Measurements from ENCODE around the gene RAB37.

RAB37 gene

DNA sequence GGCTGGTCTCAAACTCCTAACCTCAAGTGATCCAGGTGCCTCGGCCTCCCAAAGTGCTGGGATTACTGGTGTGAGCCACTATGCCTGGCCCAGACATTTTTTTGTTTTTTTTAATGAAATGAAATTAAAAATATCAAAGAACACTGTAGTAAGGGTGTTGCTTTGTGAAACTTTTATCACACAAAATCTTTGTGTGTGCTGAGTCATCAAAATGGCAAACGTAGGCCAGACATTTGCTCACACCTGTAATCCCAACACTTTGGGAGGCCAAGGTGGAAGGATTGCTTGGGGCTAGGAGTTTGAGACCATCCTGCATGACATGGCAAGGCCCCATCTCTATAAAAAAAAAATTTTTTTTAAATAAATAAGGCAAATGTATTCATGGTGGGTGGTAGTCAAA lies 29.4 kb downstream of the RAB37 start:
- no peak for DNase-seq

DNA sequence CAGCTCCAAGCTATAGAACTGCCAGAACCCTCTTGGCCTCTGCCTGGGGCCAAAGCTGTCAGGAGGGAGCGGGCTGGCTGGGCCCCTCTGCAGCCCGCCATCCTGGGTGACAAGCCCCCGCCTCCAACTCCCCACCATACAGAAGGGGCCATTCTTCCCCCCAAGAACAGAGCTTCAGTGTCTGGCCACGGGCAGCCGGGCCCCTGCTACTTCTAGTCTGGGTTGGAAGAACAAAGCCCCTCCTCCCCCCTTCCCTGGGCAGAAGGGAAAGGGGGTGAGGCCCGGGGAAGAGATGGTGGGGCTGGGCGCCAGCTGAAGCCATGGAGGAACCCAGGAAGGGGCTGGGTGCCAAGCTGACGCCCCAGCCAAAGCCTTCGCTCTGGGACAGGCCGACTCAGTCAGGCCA lies 30.1 kb downstream of the RAB37 start:
- DNase-seq = no peak

DNA sequence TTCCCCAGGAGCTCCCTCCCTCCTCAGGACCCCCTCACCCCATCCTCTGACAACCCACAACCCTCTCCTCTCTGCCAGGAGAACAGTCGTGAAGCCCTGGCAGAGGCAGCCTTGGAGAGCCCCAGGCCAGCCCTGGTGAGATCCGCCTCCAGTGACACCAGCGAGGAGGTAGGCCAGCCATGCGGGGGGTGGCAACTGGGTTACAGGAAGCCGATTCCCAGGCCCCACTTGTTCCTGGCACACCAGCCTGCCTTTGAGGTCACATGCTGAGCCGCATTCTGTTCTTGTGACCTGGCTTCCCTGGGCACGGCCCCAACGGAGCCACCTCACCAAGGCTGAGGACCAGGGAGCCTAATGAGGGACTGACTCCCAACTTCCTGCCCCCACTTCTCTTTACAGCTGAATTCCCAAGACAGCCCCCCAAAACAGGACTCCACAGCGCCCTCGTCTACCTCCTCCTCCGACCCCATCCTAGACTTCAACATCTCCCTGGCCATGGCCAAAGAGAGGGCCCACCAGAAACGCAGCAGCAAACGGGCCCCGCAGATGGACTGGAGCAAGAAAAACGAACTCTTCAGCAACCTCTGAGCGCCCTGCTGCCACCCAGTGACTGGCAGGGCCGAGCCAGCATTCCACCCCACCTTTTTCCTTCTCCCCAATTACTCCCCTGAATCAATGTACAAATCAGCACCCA lies 31.2 kb downstream of the RAB37 start:
- DNase-seq = no peak

DNA sequence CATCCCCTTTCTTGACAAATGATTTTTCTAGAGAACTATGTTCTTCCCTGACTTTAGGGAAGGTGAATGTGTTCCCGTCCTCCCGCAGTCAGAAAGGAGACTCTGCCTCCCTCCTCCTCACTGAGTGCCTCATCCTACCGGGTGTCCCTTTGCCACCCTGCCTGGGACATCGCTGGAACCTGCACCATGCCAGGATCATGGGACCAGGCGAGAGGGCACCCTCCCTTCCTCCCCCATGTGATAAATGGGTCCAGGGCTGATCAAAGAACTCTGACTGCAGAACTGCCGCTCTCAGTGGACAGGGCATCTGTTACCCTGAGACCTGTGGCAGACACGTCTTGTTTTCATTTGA lies 31.7 kb downstream of the RAB37 start:
- no peak for DNase-seq

DNA sequence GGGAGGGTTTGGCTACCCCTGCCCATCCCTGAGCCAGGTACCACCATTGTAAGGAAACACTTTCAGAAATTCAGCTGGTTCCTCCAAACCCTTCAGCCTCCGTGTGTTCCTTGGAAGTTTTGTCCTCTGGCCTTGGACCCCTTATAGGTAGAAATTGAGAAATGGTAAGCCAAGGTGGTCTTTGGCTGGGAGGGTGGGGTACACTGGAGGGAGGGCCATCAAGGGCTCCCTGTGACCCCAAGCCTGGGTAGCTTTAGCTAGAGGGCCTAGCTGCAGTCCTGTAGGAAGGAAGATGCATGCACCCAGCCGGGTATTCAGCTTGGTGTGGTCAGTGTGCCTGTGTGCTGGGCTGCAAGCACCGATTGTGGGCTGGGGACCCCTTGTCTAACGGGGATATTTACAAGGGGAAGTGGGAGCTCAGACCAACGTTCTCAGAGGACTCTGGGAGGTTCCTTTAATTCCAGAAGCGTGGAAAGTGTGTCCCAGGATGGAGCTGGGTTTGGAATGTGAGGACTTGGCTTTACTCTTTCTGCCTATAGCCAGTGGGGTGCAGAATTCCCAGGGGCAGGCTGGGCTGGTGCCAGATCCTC lies 32.3 kb downstream of the RAB37 start:
- no peak for DNase-seq

DNA sequence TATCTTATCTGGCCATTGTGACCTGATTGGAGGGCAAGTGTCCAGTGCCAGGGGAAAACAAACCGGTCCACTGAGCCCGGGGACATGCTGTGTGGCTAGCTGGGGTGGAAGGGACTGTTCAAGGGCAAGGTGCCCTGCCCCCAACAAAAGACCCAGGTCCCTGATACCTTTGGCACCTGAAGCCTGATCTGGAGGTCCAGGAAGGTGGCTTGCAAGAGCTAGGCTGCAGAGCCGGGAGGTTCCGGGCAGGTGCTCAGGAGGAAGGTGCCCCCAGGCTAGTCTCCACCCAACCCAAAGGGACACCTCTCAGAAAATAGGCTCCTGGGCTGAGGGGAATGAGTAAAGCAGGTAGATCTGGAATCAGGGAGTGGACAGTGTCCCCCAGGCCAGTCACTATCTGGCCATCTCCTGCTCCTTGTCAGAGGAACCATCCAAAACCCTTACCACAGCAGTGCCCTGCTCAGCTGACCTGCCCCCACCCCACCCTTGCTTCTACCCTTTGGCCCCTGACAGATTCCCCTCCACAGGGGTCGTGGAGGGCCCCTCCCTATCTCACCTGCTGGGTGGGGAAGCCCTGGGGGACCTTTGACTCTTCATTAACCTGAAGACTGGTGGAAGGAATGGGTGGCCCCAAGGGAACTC lies 32.9 kb downstream of the RAB37 start:
- DNase-seq = no peak

DNA sequence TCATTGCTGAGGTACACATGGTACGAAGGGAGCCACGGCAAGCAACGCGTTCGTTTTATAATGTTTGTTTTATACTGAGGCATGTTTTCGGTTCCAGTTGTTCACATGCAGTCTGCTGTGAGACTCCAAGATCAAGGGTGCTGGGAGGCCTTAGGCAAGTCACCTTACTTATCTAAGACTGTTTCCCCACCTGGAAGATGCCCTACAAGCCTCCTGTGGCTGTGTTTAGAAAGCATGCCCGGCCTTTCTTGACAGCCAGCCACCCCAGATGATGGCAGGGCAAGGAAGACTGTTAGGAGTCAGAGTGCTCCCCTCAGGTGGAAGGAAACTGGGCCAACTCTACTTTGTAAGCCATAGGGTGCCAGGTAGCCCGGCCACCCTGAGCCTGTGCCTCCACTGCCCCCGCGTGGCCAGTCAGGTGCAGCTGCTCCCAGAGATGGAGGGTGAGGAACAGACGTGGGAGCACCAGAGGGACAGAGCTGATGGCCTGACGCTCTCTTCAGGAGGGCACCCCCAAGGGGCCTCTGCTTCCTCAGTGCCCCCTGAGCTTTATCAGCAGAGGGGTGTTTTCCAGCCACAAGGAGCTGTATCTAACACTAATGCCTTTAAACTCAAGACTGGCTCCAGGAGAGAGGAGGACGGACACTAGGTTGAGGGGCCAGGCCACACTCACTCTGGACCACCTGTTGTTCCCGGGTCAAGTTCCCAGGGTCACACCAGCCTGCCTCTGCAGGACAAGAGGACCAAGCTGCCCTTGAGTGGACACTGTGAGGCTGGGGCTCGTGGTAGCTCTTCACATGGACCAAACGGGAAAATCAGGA lies 33.7 kb downstream of the RAB37 start:
- peak; percentile 48 for DNase-seq

DNA sequence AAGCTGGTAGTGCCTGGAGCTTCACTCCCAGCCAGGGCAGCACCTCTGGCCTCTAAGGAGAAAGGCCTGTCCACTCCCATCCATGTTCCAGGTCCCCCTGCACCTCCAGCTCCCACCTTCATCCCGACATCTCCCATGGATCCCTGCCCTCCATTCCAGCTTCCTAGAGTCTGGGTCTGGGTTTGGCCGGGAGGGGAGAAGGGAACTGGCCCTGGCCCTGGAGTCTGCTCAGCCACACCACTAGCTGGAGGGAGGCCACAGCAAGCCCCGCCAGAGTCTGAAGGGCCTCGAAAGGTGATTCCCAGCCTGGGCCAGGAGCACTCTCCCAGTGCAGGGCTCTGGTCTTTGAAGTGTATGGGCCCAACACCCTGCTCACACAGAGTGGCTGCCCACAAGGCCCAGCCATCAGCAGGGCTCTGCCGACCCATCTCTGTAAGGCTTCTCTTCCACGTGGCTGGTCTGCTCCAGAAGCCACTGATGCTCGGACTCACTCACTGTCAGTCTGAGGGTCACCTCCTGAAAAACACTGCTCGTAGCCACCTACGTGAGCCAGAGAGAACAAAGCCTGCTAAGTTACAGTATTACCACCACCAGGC lies 34.4 kb downstream of the RAB37 start:
- DNase-seq = no peak

DNA sequence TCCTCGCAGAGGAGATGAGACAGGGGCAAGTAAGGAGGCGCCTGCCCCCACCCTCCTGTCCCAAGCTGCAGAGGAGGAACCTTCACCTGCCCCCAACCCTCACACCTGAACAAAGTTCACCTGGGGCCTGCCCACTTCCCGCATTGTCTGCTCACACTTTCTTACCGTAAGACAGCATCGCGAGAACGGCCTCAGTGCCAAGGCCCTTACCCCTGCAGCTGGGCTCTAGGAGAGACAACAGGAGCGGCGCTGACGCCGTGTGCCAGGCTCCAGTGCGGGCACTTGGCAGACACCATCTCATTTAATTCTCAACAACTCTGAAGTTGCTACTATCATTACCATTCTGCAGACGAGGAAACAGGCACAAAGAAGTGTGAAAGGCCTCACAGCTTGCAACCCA lies 35.0 kb downstream of the RAB37 start:
- no peak for DNase-seq

DNA sequence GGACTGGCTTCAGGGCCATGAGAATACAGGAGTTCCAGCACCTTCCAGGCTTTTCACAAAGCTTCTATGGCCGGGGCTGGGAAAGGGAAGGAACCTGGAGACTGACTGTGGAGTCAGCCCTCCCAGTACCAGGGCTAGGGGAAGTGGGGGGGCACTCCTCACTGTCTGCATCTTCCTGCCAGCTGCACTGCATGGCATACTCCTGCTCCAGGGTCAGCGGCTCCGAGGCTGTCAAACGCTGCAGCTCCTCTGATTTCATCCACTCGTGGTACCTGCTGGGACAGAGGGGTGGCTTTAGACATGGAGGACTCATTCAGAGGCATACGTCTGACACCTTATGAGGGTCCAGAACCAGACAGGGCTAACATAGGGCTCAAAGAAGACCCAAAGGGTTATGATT lies 36.4 kb downstream of the RAB37 start:
- no peak for DNase-seq

DNA sequence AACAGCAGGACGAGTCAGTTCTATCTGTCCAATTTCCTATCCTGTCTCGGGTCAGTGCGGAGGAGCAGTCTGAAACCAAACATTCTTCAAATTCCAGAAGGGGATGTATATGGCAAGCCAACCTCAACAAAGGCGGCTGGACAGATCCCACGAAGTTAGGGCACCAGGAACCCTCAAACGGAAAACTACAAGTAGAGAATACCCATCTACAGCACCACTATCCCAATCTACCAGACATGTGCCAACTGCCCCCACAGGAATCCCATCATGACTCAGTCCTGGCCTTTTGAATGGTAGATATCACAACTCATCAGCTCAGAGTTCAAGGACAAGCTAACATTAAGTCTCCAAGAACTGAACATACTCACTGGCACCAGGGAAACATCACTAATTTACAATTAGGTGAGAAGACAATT lies 36.8 kb downstream of the RAB37 start:
- DNase-seq = no peak

DNA sequence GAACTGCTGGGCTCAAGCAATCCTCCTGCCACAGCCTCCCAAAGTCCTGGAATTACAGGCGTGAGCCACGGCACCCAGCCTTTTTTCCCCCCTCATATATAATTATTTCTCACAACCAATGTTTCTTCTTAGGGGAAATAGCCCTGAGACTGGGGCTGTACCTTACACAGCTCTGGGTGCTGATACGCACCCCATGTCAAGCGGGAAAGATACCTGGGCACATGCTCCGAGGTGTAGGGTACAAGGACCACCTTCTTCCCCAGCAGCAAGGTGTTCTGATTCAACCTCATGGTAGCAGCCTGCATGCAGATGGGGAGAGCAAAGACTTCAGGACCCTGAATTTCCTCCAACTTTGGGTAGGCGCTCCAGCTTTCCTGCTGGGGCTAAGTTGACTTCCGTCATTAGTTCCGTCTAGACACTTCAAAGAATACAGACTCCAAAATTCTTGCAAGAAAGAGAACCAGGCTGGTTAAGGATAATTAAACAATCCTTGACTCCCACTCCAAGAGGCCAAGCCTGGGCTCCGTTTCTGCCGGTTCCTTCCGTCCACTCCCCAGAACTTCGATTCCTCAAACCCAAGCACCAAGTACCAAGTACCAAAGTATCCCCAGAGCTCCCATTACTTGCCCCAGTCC lies 38.5 kb downstream of the RAB37 start:
- DNase-seq = peak; percentile 15

DNA sequence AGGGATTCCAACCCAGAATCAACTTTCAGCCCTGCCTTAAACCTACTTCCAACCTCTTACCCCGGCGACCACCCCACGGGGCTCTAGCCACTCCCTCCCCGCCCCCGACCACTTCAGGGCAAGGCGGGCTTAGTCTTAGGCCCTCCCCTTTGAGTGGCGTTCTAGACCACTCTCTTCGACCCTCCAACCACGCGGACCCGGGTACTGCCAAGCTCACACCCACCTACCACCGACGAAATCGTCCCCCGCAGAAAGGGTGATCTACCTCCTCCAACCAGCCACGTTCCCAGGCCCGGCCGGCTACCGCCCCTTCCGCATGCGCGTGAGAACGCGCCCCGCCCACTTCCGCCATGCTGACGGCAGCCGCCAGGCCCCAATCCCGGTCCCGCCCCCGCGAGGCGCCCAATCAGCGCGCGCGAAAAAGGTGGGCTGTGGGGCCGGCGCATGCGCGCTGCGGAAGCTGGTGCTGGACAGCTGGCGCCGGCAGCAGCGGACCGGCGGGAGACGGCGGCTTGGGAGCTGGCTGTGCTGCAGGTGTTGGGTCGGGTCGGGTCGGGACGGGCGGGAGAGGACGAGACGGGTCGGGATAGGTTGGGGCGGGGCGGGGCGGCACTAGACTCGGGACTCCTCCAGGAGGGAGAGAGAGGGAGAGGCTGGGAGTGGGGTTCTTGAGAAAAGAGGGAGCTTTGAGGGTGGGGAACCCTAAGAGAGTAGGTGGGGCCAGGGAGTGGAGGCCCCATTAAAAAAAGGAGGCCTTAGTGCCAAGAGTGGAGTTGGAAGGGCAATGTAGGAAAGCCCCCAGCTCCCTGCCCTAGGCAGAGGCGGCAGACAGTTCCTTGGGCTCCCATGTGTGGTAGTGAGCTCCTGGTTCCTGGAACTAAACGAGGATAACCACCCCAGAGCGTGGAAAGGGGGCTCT lies 39.2 kb downstream of the RAB37 start, which contains the start of gene NAT9:
TSS of gene NAT9 (minus strand) at position 302 of the 919 bp plus-strand sequence. CDS start 647 bp downstream, outside the sequence.
- peak; percentile 99 for DNase-seq

DNA sequence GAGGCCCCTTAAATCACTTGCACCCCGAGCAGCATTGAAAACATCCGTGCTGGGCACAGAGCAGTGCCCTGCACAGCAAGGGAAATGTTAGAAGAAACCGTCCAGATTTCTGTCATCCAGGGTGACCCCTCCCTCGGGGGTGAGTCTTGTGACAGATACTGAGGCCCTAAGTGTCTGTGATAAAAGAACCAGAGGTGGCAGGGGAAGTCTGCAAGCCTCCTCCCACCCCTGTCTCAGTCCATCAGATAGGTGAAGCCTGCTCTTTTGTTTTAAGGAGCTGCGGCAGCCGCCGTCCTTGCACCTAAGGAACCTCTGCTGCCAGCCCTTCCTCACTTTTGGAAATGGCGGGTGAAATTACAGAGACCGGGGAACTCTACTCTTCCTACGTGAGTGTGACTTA lies 39.9 kb downstream of the RAB37 start:
- DNase-seq = peak; percentile 21

DNA sequence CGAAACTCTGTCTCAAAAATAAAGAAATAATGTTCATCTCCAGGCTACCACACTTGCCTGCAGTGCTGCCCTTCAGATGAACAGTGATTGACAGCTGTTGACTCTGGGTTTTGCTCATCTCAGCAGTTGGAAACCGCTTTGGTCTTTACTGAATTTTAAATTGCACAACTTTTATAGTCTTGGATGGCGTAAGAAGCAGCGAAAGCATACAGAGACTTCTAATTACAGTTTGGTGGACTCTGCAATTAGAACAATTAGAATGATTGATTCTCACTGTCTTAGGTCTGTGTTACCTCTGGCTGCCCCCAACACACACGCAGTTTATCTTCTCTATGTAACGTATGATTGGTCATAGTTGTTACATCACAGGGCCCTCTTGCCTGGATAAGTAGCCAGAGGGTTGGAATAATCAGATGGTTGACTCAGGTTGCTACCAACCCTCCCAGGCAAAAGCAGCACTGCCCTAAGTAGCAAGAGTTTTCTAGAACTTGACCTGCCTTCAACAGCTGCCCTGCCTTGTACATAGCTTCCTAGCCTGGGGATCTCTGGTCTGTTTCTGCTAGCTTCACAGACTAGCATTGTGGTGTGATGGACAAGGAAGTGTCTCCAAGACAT lies 41.0 kb downstream of the RAB37 start:
- DNase-seq = peak; percentile 68

DNA sequence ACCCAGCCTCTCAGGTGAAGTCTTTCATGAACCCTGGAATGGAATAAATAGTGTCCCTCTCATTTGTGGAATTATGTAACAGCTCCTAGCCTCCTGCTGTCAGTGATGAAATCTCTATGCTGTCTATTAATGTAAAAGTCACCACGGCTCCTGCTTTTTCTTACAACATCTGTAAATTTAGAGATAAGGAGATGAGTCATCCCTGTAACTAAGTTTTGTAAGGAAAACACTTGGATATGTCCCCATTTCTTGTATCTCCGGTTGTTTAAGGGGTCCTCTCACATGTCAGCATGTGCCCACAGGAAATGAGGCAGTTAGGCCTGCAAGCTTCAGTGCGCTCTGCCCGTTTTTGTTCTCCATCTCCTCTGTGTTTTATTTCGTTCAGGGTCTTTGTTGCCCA lies 41.9 kb downstream of the RAB37 start:
- DNase-seq = peak; percentile 80

DNA sequence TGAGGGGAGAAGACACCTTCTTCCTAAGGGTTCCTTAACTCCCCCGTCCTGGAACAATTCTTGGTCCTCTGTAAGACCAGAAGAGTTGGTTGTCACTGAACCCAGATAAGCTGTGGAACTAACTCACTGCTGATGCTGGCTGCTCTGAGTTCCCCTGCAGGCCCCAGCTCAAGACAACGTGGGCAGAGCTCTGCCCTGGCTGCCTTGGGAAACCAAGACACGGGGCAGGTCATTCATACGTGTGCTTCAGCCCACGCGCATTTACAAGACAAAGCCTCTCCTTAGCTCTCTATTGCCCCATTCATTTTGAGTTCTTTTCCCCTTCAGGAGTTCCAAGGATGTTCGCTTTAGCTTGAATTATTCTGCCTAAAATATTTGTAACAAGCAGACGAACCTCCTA lies 42.4 kb downstream of the RAB37 start:
- peak; percentile 76 for DNase-seq

DNA sequence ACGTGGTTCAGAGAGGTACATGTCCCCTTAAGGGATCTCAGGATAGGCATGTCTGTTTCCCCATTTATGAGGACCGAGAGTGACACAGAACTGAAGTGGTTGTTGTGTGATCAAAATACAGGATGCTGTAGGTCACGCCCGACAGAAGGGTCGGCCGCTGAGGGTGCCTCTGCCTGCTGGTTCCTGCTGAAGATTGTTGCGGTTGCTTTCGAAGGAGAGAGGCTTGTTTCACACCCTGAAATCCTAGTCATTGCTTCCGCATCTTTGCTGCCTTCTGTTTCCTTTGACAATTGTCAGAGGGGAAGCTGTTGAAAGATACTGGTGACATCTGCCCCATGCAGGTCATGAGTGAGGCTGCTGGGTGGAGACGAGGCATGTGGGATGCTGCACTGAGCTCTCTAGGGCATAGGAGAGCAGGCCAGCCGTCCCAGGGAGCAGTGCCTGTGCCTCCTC lies 42.9 kb downstream of the RAB37 start:
- peak; percentile 99 for DNase-seq

DNA sequence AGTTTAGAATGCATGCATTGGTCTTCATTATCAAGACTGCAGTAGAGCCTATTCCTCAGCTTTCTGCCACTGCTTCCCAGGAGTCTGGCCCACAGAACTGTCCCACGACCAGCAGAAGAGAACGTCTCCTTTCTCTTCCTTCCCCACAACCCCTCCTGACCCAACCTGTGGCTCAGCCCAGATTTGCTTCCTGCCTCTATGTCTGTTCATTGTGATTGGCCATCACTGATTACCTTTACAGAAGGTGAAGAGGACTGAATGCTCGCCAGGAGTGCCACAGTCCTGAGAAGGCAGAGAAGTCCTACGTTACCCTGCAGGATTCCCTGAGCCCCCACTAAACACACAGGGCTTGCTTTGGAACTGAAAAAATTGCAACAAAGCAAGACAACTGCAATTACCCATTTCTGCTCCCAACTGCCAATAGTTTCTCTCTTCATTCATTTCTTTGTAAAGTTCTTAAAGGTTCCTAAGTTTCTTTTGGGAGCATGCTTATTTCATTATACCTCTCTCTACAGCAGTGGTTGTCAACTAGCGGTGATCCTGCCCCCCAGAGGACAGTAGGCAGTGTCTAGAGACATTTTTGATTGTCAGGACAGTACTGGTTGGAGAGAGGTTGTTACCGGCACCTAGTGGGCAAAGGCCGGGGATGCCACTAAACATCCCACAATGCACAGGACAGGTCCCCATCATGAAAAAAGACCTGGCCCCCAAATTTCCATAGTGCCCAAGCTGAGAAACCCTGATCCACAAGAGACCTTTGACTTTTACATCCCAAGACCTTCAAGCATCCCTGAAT lies 43.6 kb downstream of the RAB37 start:
- DNase-seq = peak; percentile 55

DNA sequence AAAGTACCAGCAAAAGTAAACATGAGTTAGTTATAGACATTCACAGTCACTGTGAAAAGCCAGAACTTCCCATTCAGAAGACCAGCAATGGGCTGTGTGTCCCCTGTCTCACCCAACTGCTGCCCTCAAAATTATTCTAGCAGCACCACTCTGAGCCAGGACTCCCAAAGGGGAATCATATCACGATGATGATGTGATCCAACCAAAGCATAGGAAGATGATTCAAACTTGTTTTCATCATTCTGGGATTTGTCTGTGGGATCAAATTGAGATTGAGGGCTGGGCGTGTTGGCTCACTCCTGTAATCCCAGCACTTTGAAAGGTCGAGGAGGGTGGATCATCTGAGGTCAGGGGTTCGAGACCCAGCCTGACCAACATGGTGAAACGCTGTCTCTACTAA lies 45.5 kb downstream of the RAB37 start:
- DNase-seq = peak; percentile 29
